NCI-H2029 treated with DMSO at 0.1 percent for 48 hours (cell line): ENCODE results near the gene GAS7.

Experiments
- DNase-seq: peaks from one replicate; lab custom pipeline; 2025; lab: John Stamatoyannopoulos, UW

Gene GAS7

DNA sequence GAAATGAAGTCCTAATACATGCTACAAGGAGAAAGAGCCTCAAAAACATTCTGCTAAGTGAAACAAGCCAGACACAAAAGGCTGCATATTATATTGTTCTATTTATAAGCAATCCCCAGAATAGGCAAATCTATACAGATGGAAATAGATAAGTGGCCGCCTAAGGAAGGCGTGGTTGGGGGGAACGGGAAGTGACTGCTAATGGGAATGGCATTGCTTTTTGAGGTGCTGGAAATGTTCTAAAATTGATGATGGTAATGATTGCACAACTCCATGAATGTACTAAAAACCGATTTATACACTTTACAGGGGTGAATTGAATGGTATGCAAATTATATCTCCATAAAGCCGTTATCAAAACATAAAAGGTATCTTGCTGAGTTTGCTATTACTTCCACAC lies 67.7 kb downstream of the GAS7 start:
- no peak for DNase-seq

- no peak for DNase-seq
Measured at GRCh38 chr17:10130263-10130662, 68.1 kb downstream of the GAS7 start.

- DNase-seq: no peak
Measured at GRCh38 chr17:10127819-10128425, 70.5 kb downstream of the GAS7 start.

GRCh38 chr17:10126616-10127501 lies 71.5 kb downstream of the GAS7 start:
- DNase-seq: no peak

DNA sequence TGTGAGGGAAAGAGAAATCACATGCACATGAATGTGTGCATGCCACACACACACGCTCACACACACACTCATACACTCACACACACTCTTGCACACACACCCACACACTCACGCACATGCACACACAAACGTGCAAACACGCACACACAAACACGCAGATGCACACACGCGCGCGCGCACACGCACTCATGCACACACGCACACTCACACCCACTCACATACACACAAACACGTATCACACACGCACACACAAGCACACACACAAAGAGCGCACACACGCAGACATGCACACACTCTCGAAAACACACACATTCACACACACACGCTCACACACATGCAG lies 72.2 kb downstream of the GAS7 start:
- no peak for DNase-seq

- DNase-seq: no peak
Measured at GRCh38 chr17:10125531-10126275, 72.7 kb downstream of the GAS7 start.

DNA sequence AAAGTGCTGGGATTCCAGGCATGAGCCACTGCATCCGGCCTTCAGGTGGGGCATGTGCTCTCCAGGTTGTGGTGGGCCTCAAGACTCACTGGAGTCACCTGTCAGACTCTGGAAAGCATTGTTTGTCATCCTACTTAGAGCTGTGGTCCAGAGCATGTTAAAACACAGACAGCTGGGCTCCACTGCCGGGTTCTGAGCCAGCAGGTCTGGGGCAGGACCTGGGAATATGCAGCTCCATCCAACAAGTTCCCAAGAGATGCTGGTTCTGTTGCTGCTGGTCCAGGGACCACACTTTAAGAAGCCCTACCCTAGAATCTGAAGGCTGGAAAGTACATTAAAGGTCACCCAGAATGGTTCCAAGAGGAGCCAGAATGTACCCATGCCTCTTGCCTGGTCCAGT lies 75.3 kb downstream of the GAS7 start:
- DNase-seq: no peak

DNA sequence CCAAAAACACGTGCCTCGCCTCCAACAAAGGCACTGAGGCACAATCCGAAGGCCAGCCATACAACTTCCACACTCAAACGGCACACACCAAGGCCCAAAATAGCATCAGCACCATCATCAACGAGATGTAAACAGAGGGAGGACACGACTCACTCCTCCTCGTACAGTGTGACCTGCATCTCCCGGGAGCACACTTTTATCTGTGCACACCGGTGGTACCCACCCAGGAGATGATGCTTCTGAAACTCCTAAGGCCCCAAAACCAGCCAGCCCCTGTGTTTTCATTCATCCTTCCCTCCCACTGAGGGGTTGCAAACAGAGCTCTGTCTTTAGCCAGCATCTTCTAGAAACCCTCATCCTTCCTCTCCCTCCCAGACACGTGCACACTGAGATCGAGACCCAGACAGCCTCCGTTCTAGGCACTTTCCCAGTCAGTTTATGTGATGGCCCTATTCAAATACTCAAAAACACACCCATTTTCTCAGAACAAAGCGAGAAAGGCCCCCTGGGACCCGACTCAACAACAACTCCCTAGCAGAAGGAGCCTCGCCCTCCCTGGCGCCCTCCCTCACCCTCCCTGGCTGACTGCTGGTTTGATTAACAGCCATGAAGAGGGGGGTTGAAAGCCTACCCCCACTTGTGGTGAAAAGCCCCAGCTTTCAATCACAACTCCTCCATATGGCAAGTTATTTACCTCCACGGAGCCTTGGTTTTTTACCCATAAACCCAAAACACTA lies 76.3 kb downstream of the GAS7 start:
- no peak for DNase-seq

- no peak for DNase-seq
Measured at GRCh38 chr17:10120749-10121148, 77.7 kb downstream of the GAS7 start.

- no peak for DNase-seq
Measured at GRCh38 chr17:10120109-10120485, 78.3 kb downstream of the GAS7 start.

GRCh38 chr17:10119203-10120108 lies 79.0 kb downstream of the GAS7 start:
- no peak for DNase-seq

DNA sequence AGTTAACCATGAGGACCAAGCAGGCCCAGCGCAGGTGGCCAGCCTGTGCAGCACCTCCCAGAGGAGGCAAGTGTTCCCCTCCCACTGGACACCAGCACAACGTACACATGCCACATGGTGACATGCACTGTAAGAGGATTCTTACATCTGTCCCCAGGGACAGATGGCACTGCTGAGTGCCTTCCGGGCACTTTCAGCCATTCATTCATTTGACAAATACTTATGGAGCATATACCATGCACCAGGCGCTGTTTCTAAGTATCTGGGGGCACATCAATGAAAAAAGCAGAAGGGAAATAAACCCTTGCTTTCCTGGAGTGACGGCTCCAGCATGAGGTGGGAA lies 79.6 kb downstream of the GAS7 start:
- no peak for DNase-seq

- no peak for DNase-seq
Measured at GRCh38 chr17:10117581-10118001, 80.8 kb downstream of the GAS7 start.

- DNase-seq: no peak
Measured at GRCh38 chr17:10116753-10117420, 81.5 kb downstream of the GAS7 start.

- DNase-seq: no peak
Measured at GRCh38 chr17:10116267-10116666, 82.1 kb downstream of the GAS7 start.

- DNase-seq: no peak
Measured at GRCh38 chr17:10115536-10115932, 82.9 kb downstream of the GAS7 start.

- DNase-seq: no peak
Measured at GRCh38 chr17:10114931-10115535, 83.4 kb downstream of the GAS7 start.

DNA sequence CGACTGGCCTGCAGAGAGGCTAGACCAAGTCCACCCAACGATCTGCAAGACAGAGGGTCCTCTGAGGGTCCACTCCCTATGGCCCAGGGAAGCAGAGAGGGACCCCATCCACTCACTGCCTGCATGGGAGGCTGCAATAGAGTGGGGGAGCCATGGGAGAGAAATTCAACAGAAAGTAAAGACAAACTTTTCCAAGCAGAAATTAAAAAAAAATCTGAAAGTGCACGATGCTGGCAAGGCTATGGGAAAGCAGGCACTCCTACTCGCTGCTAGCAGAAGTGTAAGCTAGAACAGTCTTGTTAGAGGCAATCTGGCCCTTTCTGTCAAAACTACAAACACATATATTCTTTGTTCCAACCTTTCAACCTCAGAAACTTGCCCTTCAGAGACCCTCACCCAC lies 85.4 kb downstream of the GAS7 start:
- no peak for DNase-seq

GRCh38 chr17:10111907-10112452 lies 86.4 kb downstream of the GAS7 start:
- no peak for DNase-seq

GRCh38 chr17:10109146-10109545 lies 89.3 kb downstream of the GAS7 start:
- no peak for DNase-seq
